ENCODE data around the gene MVK. TPM values are rescaled to one million over a fixed set of nuclear protein-coding genes. Genes with fewer than 3 reads are reported as not detected.

Gene MVK
- polyA plus RNA-seq, 1 of the 3 experiments (the other 2 are of a cell fraction) = 7.0 TPM

DNA sequence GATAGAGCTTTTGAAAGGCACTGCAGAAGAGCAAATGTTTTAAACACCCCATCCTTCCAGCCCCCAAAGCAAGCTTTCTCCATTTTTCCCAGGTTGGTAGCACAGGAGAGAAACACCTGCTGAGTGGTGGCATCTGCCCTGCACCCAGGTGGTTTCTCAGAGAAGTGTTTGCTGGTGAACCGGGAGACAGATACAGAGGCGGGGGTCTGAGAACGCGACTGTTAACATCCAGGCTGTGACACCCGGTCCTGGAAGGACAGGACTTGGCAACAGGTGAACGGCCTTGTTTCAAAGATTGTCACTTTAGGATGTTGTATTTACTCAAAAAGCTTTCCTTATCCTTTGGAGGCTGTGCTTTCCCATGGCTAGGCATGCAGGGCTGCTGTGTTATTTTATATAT lies 18.8 kb upstream of the MVK start:
- CTCF ChIA-PET = interaction anchor here (0.6 to 3.4 kb wide), 6 partner anchors 12 to 299 kb away, joined by 3 to 11 read pairs (median 3); no protein-coding TSS in a partner anchor

DNA sequence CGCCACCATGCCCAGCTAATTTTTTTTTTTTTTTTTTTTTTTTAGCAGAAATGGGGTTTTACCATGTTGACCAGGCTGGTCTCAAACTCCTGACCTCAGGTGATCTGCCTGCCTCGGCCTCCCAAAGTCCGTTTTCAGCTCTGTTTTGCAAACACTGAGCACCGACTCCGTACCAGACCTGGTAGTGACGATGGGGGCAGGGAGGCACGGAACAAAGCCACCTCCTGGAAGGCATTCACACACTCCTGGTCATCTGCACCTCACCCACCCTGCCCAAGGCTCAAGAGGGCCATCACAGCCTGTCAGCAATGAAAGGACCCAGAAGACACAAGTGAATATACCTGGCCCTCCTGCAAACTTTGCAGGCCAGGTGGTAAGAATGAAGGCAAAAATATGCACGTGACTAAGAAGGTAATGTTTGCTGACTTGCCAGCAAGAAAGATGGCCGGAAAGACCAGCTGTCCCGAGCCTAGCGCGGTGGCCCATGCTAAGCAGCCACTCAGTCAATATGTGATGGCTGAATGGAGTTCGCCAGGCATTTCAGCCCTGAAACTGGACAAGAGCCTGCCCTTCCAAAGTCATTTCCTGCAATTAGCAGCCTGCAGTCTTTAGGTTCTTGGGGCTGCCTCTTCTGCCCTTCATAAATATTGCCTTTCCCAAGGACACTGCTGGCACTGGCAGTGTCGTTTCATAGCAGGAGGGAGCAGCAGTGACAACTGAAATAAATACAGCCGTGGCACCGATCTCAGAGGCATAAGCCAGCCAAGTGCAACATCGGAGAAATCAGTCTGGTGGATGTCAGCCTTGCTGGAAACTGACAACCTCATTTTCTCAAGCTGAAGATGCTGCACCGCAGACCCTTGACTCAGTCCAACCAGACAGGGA lies 17.9 kb upstream of the MVK start:
- TF ChIP-seq YY1 (IDR thresholded peaks at IDR 0.05; ENCODE audit: low read depth) (no peak), TEAD4 (IDR thresholded peaks at IDR 0.05; ENCODE audit: borderline replicate concordance, insufficient read depth) (no peak), RFX5 (IDR thresholded peaks at IDR 0.05; ENCODE audit: low read length) (no peak), POLR2AphosphoS5 (IDR thresholded peaks at IDR 0.05; ENCODE audit: low read depth, low read length) (no peak), NFIC (IDR thresholded peaks at IDR 0.05; ENCODE audit: borderline replicate concordance) (no peak), RXRA (IDR thresholded peaks at IDR 0.05; ENCODE audit: borderline replicate concordance, low read depth) (no peak), NRF1 (IDR thresholded peaks at IDR 0.05; ENCODE audit: low read depth, low read length) (no peak), CHD2 (IDR thresholded peaks at IDR 0.05; ENCODE audit: low read length, partially characterized antibody) (no peak), MXI1 (IDR thresholded peaks at IDR 0.05; ENCODE audit: low read depth, low read length) (no peak), TCF12 (IDR thresholded peaks at IDR 0.05) (no peak), RCOR1 (IDR thresholded peaks at IDR 0.05; ENCODE audit: low read length) (no peak), FOSL2 (IDR thresholded peaks at IDR 0.05; ENCODE audit: borderline replicate concordance, low read depth) (no peak), SIN3A (IDR thresholded peaks at IDR 0.05; ENCODE audit: borderline replicate concordance, low read depth, low read length) (no peak), ELF1 (IDR thresholded peaks at IDR 0.05) (no peak), JUND (IDR thresholded peaks at IDR 0.05) (no peak)
- TF ChIP-seq, protein P1, sequence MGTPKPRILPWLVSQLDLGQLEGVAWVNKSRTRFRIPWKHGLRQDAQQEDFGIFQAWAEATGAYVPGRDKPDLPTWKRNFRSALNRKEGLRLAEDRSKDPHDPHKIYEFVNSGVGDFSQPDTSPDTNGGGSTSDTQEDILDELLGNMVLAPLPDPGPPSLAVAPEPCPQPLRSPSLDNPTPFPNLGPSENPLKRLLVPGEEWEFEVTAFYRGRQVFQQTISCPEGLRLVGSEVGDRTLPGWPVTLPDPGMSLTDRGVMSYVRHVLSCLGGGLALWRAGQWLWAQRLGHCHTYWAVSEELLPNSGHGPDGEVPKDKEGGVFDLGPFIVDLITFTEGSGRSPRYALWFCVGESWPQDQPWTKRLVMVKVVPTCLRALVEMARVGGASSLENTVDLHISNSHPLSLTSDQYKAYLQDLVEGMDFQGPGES (IDR thresholded peaks at IDR 0.05; ENCODE audit: low read depth, low read length) = no peak
- TF ChIP-seq, protein P2, sequence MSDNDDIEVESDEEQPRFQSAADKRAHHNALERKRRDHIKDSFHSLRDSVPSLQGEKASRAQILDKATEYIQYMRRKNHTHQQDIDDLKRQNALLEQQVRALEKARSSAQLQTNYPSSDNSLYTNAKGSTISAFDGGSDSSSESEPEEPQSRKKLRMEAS (IDR thresholded peaks at IDR 0.05; ENCODE audit: low read depth) = no peak
- TF ChIP-seq, protein P3, sequence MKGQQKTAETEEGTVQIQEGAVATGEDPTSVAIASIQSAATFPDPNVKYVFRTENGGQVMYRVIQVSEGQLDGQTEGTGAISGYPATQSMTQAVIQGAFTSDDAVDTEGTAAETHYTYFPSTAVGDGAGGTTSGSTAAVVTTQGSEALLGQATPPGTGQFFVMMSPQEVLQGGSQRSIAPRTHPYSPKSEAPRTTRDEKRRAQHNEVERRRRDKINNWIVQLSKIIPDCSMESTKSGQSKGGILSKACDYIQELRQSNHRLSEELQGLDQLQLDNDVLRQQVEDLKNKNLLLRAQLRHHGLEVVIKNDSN (IDR thresholded peaks at IDR 0.05; ENCODE audit: borderline replicate concordance, low read depth) = no peak
- TF ChIP-seq, protein P4, sequence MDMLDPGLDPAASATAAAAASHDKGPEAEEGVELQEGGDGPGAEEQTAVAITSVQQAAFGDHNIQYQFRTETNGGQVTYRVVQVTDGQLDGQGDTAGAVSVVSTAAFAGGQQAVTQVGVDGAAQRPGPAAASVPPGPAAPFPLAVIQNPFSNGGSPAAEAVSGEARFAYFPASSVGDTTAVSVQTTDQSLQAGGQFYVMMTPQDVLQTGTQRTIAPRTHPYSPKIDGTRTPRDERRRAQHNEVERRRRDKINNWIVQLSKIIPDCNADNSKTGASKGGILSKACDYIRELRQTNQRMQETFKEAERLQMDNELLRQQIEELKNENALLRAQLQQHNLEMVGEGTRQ (IDR thresholded peaks at IDR 0.05; ENCODE audit: borderline replicate concordance, low read depth, low read length) = no peak
- TF ChIP-seq, protein P5, sequence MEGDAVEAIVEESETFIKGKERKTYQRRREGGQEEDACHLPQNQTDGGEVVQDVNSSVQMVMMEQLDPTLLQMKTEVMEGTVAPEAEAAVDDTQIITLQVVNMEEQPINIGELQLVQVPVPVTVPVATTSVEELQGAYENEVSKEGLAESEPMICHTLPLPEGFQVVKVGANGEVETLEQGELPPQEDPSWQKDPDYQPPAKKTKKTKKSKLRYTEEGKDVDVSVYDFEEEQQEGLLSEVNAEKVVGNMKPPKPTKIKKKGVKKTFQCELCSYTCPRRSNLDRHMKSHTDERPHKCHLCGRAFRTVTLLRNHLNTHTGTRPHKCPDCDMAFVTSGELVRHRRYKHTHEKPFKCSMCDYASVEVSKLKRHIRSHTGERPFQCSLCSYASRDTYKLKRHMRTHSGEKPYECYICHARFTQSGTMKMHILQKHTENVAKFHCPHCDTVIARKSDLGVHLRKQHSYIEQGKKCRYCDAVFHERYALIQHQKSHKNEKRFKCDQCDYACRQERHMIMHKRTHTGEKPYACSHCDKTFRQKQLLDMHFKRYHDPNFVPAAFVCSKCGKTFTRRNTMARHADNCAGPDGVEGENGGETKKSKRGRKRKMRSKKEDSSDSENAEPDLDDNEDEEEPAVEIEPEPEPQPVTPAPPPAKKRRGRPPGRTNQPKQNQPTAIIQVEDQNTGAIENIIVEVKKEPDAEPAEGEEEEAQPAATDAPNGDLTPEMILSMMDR (IDR thresholded peaks at IDR 0.05) = no peak
- no peak overlapping the region for H3K4me2 ChIP-seq
- no peaks in the 10 kb centered on the region for H3K79me2 ChIP-seq (ENCODE audit: insufficient read depth)
- no peak overlapping the region for H3K4me3 ChIP-seq (ENCODE audit: low read depth in 2 of 2, low read length in 1 of 2)
- no peaks in the 10 kb centered on the region for H3K9me2 ChIP-seq
- ChIA-PET POLR2A (interaction anchor here (0.6 kb wide), 1 partner anchor 41 kb away, joined by 3 read pairs; no protein-coding TSS in a partner anchor), CTCF (interaction anchor here (0.6 to 3.4 kb wide), 9 partner anchors 9 to 298 kb away, joined by 3 to 11 read pairs (median 4); no protein-coding TSS in a partner anchor)
- 72% methylated on average over 17 of the region's 18 CpGs for WGBS (ENCODE audit: low lambda C conversion rate)
- peaks cover 0 to 29% of the 10 kb centered on the region in 2 experiments; a peak in 1 of 4 replicates for H3K4me1 ChIP-seq (ENCODE audit: control insufficient read depth in 1 of 2, insufficient read depth in 2 of 2, low read depth in 1 of 2, low read length in 1 of 2)
- DNase-seq = no peak
- no peaks in the 10 kb centered on the region for H3F3A ChIP-seq (replicated peaks; ENCODE audit: insufficient read depth)
- no peaks in the 10 kb centered on the region for H3K9me3 ChIP-seq
- no peaks in the 10 kb centered on the region for H3K36me3 ChIP-seq (replicated peaks in 1 of 2; ENCODE audit: control insufficient read depth in 1 of 2, insufficient read depth in 2 of 2, low read length in 1 of 2)
- H3K27ac ChIP-seq (ENCODE audit: low read depth in 2 of 2, low read length in 1 of 2) = no peak overlapping the region
- H3K9ac ChIP-seq = no peak overlapping the region
- no peaks in the 10 kb centered on the region for H3K27me3 ChIP-seq (ENCODE audit: insufficient read depth)
- H2AFZ ChIP-seq (ENCODE audit: low read depth) = no peak overlapping the region
- no peaks in the 10 kb centered on the region for H4K20me1 ChIP-seq (ENCODE audit: insufficient read depth)

More for the DNA sequence above, 18.8 kb upstream of the MVK start:
- Histone ChIP-seq H4K20me1 (ENCODE audit: insufficient read depth) (no peaks in the 10 kb centered on the region), H2AFZ (ENCODE audit: low read depth) (no peak overlapping the region), H3K79me2 (ENCODE audit: insufficient read depth) (no peaks in the 10 kb centered on the region), H3K27ac (ENCODE audit: low read depth in 2 of 2, low read length in 1 of 2) (no peak overlapping the region), H3K36me3 (replicated peaks in 1 of 2; ENCODE audit: control insufficient read depth in 1 of 2, insufficient read depth in 2 of 2, low read length in 1 of 2) (no peaks in the 10 kb centered on the region), H3K9me3 (no peaks in the 10 kb centered on the region), H3K27me3 (ENCODE audit: insufficient read depth) (no peaks in the 10 kb centered on the region), H3F3A (replicated peaks; ENCODE audit: insufficient read depth) (no peaks in the 10 kb centered on the region), H3K4me1 (ENCODE audit: control insufficient read depth in 1 of 2, insufficient read depth in 2 of 2, low read depth in 1 of 2, low read length in 1 of 2) (peaks cover 0 to 26% of the 10 kb centered on the region in 2 experiments; a peak in 1 of 4 replicates), H3K4me3 (ENCODE audit: low read depth in 2 of 2, low read length in 1 of 2) (no peak overlapping the region), H3K9me2 (no peaks in the 10 kb centered on the region), H3K4me2 (no peak overlapping the region), H3K9ac (no peak overlapping the region)
- POLR2A ChIA-PET = interaction anchor here (1.3 kb wide), 1 partner anchor 14 kb away, joined by 3 read pairs; no protein-coding TSS in a partner anchor
- DNase-seq = no peak
- WGBS (ENCODE audit: low lambda C conversion rate) = 83% methylated on average over 6 of the region's 6 CpGs
- TF ChIP-seq MXI1 (IDR thresholded peaks at IDR 0.05; ENCODE audit: low read depth, low read length) (0 out of 2 replicates have a peak, but pooled peaks have one; percentile 6), TAF1 (IDR thresholded peaks at IDR 0.05; ENCODE audit: borderline replicate concordance, low read depth, low read length) (no peak), YY1 (IDR thresholded peaks at IDR 0.05; ENCODE audit: low read depth) (no peak)
